HG03439 (cell line): ENCODE results near the gene ELL3.
"Not testable (repeated sequence)": the region's sequence is repeated elsewhere in the genome, so short reads cannot be mapped to it uniquely, and the experiment has no call there.

Experiments used
- ATAC-seq: cut with Tn5 transposase; IDR thresholded peaks from one replicate; pipeline ENCODE4 v1.9.1; 2021; ENCODE audit warnings: mild to moderate bottlenecking, moderate library complexity; ENCODE audit not compliant: unreplicated experiment

The ELL3 gene

GRCh38 chr15:43726306-43726705 is 50.5 kb downstream of the ELL3 start:
- not testable (repeated sequence) for ATAC-seq

DNA sequence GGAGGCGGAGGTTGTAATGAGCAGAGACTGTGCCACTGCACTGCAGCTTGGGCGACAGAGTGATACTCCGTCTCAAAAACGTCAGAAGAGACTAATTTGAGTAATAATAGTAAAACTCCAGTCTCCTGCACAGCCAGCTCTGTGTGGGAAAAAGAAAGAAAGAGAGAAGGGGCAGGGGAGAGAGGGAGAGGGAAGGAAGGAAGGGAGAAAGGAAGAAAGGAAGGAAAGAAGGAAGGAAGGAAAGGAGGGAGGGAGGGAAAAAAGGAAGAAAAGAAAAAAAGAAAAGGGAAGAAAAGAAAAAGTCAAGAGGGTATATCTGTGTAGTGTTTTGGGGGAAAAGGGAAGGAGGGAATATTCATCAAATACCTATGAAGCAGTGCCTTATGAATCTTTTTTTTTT is 53.6 kb downstream of the ELL3 start:
- ATAC-seq = no peak
